AG04450 (cell line): ENCODE results near the gene SULT6B1. TPM values are rescaled to one million over a fixed set of nuclear protein-coding genes. Genes with fewer than 3 reads are reported as not detected.
"Not testable (repeated sequence)": the region's sequence is repeated elsewhere in the genome, so short reads cannot be mapped to it uniquely, and the experiment has no call there.

Source experiments
- CTCF ChIA-PET: fragments of 300-600, 350-600 bp; formaldehyde crosslinking; extraction: SDS; loops from one replicate; lab custom pipeline; 2022; ENCODE audit warnings: antibody characterized with exemption, inconsistent platforms; lab: Charles Lee
- POLR2A ChIA-PET: fragments of 350-600 bp; formaldehyde crosslinking; extraction: SDS; loops from one replicate; lab custom pipeline; 2021; ENCODE audit warnings: antibody characterized with exemption, inconsistent platforms; lab: Yijun Ruan, JAX
- DNase-seq: peaks from one replicate; pipeline ENCODE4 v3.0.0-alpha.2; 2011; ENCODE audit warnings: low read depth, low spot score
- H3K27ac ChIP-seq: one replicate; pipeline ENCODE4 v1.5.1; 2012; ENCODE audit warnings: low read depth, low read length, control low read depth
- H3K27me3 ChIP-seq: one replicate; pipeline ENCODE4 v1.6.0; 2012; ENCODE audit warnings: low read length; ENCODE audit not compliant: control insufficient read depth, insufficient read depth
- H3K4me3 ChIP-seq: 2 replicates; pipeline ENCODE4 v1.5.1; 2011; ENCODE audit warnings: mild to moderate bottlenecking, low read depth, low read length, control low read depth
- H3K9me3 ChIP-seq: 2 replicates; pipeline ENCODE4 v1.5.1; 2012; ENCODE audit warnings: low read length; ENCODE audit not compliant: control insufficient read depth, insufficient read depth
- polyA plus RNA-seq: library from polyadenylated mRNA; depleted of rRNA; stranded (reverse); fragments of >200 nt; gene quantifications from 2 replicates; pipeline ENCODE4 v1.2.3, GENCODE V29; 2011
- TF ChIP-seq, protein P1 (sequence below): IDR thresholded peaks from 2 replicates; pipeline ENCODE4 v1.5.1; 2011; ENCODE audit warnings: low read depth, low read length, control low read depth, inconsistent platforms

The SULT6B1 gene
- polyA plus RNA-seq, 1 experiment, result not detected

DNA sequence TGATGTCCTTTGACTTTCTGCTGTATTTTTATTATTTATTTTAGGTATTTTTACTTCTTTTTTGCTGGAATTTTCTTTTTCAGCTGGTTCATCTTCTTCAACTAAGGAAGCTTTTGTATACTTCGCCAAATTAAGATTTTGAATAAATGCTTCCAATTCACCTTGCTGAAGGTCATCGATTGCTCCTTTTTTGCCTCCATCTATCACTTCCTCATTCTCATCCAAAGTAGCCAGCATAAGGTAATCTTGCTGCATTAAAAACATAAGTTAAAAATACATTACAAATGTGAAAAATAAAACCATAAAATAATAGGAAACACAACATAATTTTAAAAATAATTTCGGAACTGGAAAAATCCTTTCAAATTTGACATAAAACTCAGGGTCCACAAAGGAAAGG lies 40.3 kb upstream of the SULT6B1 start:
- no peak for DNase-seq
- H3K27ac ChIP-seq, result no peak overlapping the region
- H3K27me3 ChIP-seq, result no peaks in the 10 kb centered on the region
- no peak overlapping the region for H3K4me3 ChIP-seq
- ChIA-PET CTCF (no interaction called here), POLR2A (no interaction called here)
- peaks cover 4% of the 10 kb centered on the region; the same call in 1 of the 2 replicates for H3K9me3 ChIP-seq
- TF ChIP-seq, protein P1, sequence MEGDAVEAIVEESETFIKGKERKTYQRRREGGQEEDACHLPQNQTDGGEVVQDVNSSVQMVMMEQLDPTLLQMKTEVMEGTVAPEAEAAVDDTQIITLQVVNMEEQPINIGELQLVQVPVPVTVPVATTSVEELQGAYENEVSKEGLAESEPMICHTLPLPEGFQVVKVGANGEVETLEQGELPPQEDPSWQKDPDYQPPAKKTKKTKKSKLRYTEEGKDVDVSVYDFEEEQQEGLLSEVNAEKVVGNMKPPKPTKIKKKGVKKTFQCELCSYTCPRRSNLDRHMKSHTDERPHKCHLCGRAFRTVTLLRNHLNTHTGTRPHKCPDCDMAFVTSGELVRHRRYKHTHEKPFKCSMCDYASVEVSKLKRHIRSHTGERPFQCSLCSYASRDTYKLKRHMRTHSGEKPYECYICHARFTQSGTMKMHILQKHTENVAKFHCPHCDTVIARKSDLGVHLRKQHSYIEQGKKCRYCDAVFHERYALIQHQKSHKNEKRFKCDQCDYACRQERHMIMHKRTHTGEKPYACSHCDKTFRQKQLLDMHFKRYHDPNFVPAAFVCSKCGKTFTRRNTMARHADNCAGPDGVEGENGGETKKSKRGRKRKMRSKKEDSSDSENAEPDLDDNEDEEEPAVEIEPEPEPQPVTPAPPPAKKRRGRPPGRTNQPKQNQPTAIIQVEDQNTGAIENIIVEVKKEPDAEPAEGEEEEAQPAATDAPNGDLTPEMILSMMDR, result no peak

DNA sequence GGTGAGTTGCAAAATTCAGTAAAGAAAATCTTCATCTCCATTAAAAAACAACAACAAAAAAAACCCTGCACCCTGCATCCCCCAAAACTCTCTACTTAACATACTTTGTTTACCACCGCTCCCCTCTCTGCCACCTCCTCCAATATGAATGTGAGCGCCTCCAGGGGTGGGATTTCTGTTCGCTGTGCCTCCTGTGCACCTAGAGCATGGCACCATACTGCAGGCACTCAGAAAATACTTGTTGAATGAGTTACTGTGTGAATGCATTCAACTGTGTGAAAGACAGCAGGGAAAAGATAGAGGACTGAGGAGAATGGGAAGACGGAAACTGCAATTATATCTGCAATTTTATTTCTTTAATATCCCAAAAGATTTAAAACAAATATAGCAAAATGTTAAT lies 38.4 kb upstream of the SULT6B1 start:
- no peak overlapping the region for H3K4me3 ChIP-seq
- H3K9me3 ChIP-seq, result peaks cover 4% of the 10 kb centered on the region; the same call in 1 of the 2 replicates
- CTCF ChIA-PET, result no interaction called here
- TF ChIP-seq, protein P1, result no peak
- no peak overlapping the region for H3K27ac ChIP-seq
- H3K27me3 ChIP-seq, result no peaks in the 10 kb centered on the region
- DNase-seq, result no peak
- POLR2A ChIA-PET, result no interaction called here

DNA sequence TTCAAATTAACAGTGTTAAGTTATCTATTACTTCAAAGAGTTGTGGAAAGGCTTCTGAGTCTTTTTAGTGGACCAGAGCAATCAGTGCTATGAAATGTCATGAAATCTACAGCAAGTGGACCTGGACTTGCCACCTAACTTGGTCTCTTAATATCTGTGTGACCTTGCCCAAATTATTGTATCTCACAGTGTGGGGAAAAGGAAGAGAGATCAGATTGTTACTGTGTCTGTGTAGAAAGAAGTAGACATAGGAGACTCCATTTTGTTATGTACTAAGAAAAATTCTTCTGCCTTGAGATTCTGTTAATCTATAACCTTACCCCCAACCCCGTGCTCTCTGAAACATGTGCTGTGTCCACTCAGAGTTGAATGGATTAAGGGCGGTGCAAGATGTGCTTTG lies 36.7 kb upstream of the SULT6B1 start:
- DNase-seq, H3K27ac ChIP-seq, H3K4me3 ChIP-seq, H3K9me3 ChIP-seq, CTCF ChIA-PET, POLR2A ChIA-PET, H3K27me3 ChIP-seq: not testable (repeated sequence)

DNA sequence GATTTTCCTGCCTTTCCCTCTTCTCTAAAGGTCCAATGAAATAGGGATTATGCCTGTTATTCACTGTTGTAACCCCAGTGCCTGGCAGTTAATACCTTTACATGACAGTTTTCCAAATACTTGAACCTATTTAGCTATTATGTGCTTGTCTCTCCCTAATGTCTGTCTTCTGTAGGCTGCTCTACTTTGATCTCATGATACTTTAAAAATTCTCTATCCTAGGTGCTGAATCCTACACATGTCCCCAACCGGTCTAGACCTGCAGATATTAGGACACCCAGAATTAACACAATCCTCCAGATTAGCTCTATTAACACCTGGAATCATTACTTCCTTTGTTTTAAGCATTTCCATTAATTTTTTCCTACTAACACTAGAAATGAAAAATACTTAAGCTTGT lies 35.6 kb upstream of the SULT6B1 start:
- TF ChIP-seq, protein P1, result no peak
- POLR2A ChIA-PET, result no interaction called here
- CTCF ChIA-PET, result interaction anchor here (2.2 kb wide), 1 partner anchor 55 kb away, joined by 7 read pairs; no protein-coding TSS in a partner anchor

DNA sequence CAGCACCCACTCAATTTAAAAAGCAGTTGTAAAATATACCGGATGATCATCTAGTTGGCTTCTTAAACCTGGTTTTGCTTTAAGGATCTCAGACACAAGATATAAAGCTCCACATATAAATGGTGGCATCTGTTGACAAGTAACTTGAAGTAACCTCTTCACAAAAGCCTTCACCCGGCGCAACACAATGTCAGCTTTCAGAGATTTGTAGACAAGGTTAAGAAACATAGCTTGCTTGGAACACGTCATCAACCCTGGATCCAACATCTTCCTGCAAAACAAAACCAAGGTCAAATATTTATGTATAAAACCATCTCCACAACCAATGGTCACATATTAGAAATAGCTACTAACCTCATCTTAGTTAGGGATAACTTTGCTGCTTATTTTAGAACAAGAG lies 34.7 kb upstream of the SULT6B1 start:
- ChIA-PET CTCF (interaction anchor here (0.5 to 2.2 kb wide), 2 partner anchors 42 to 54 kb away, joined by 3 to 7 read pairs; no protein-coding TSS in a partner anchor), POLR2A (no interaction called here)
- Histone ChIP-seq H3K4me3 (no peak overlapping the region), H3K27me3 (no peaks in the 10 kb centered on the region), H3K27ac (no peak overlapping the region), H3K9me3 (no peaks in the 10 kb centered on the region)
- no peak for DNase-seq
- TF ChIP-seq, protein P1, result no peak

More for the DNA sequence above, 35.6 kb upstream of the SULT6B1 start:
- Histone ChIP-seq H3K4me3 (no peak overlapping the region), H3K27me3 (no peaks in the 10 kb centered on the region), H3K27ac (no peak overlapping the region), H3K9me3 (no peaks in the 10 kb centered on the region)
- DNase-seq, result no peak

DNA sequence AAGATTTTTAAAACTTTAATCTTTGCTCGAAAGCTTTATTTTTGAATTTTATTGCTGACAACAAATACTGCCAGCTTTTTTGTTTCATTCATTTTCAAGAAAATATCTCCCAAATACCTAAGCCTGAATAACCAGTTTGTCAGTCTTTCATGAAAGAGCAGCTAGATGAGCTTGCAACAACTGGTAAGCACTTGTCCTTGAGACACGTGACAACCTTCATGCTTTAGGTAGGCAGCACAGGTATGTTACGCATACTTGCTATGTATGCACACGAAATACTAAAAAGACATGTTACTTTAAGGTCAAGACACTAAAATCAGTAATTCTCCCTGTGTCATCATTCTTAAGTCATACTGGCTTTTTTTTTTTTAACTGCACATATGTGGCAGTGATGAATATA lies 30.6 kb upstream of the SULT6B1 start:
- TF ChIP-seq, protein P1, result no peak
- POLR2A ChIA-PET, result no interaction called here
- CTCF ChIA-PET, result interaction anchor here (1.2 kb wide), 1 partner anchor 47 kb away, joined by 3 read pairs; no protein-coding TSS in a partner anchor
- H3K4me3 ChIP-seq, result no peak overlapping the region
- no peaks in the 10 kb centered on the region for H3K9me3 ChIP-seq
- H3K27ac ChIP-seq, result no peak overlapping the region
- no peaks in the 10 kb centered on the region for H3K27me3 ChIP-seq
- DNase-seq, result no peak
